PC-9 (cell line): ENCODE measurements around the gene GPR35. TPM values are rescaled to one million over a fixed set of nuclear protein-coding genes. Genes with fewer than 3 reads are reported as not detected.

Source experiments
- BruUV-seq: library from RNA; stranded (reverse); fragments of 400-500 nt; replicated peaks from 2 replicates; lab custom pipeline; 2021; lab: Mats Ljungman, UMichigan
- CTCF ChIA-PET: fragments of 300-600 bp; sonication (Branson Sonifier 250); formaldehyde crosslinking; loops from one replicate; lab custom pipeline; 2022; ENCODE audit warnings: antibody characterized with exemption; lab: Charles Lee
- POLR2A ChIA-PET: fragments of 300-600 bp; sonication (Branson Sonifier 250); formaldehyde crosslinking; loops from one replicate; lab custom pipeline; 2022; ENCODE audit warnings: antibody characterized with exemption; ENCODE audit not compliant: unreplicated experiment; lab: Charles Lee
- DNase-seq, 2 experiments: peaks; one replicate each; pipeline versions ENCODE4 v3.0.0 to v3.0.0-alpha.2; 2015 to 2022; ENCODE audit warnings: mixed read lengths in 1 of 2
- H2AFZ ChIP-seq: fragments of 200-600 bp; sonication (generic); 2 replicates; pipeline ENCODE4 v1.8.1; 2017; ENCODE audit warnings: antibody characterized with exemption
- H3F3A ChIP-seq: fragments of 200-600 bp; sonication (generic); 2 replicates; pipeline ENCODE4 v1.8.1; 2017; ENCODE audit warnings: antibody characterized with exemption, mild to moderate bottlenecking, low read depth; ENCODE audit not compliant: insufficient read depth
- H3K27ac ChIP-seq: fragments of 200-600 bp; sonication (generic); 2 replicates; pipeline ENCODE4 v1.6.1; 2016; ENCODE audit warnings: mixed run types
- H3K27me3 ChIP-seq: fragments of 200-600 bp; sonication (generic); 2 replicates; pipeline ENCODE4 v1.6.1; 2016; ENCODE audit warnings: low read depth, mixed run types; ENCODE audit not compliant: insufficient read depth
- H3K36me3 ChIP-seq: fragments of 200-600 bp; sonication (generic); 2 replicates; pipeline ENCODE4 v1.6.1; 2016; ENCODE audit warnings: low read depth, mixed run types
- H3K4me1 ChIP-seq: fragments of 200-600 bp; sonication (generic); replicated peaks from 2 replicates; pipeline ENCODE4 v1.6.1; 2016; ENCODE audit warnings: mixed run types; ENCODE audit not compliant: insufficient read depth
- H3K4me2 ChIP-seq: fragments of 200-600 bp; sonication (generic); 2 replicates; pipeline ENCODE4 v1.6.1; 2017; ENCODE audit warnings: mixed run types
- H3K4me3 ChIP-seq: fragments of 200-600 bp; sonication (generic); 2 replicates; pipeline ENCODE4 v1.6.1; 2016; ENCODE audit warnings: mixed run types
- H3K79me2 ChIP-seq: fragments of 200-600 bp; sonication (generic); 2 replicates; pipeline ENCODE4 v1.6.1; 2017; ENCODE audit warnings: low read depth, mixed run types
- H3K9me2 ChIP-seq: fragments of 200-600 bp; sonication (generic); 2 replicates; pipeline ENCODE4 v1.8.1; 2017; ENCODE audit warnings: mild to moderate bottlenecking; ENCODE audit not compliant: insufficient read depth
- H3K9me3 ChIP-seq: fragments of 200-600 bp; sonication (generic); 2 replicates; pipeline ENCODE4 v1.8.1; 2016; ENCODE audit warnings: low read depth; ENCODE audit not compliant: insufficient read depth
- H4K20me1 ChIP-seq: fragments of 200-600 bp; sonication (generic); 2 replicates; pipeline ENCODE4 v1.8.1; 2017; ENCODE audit not compliant: insufficient read depth
- EZH2 ChIP-seq: fragments of 200-600 bp; sonication (generic); IDR thresholded peaks from 2 replicates; pipeline ENCODE4 v1.8.0; 2017; ENCODE audit warnings: antibody characterized with exemption, low read depth
- intact Hi-C: fragments of 100-400 bp; cut with micrococcal nuclease; formaldehyde crosslinking; loops from one replicate; pipeline ENCODE4 v1.10.0; 2022; ENCODE audit not compliant: unreplicated experiment
- total RNA-seq: library from RNA; stranded (reverse); gene quantifications from 2 replicates; pipeline ENCODE4 v1.2.3, GENCODE V29; 2021
- TF ChIP-seq, protein P1 (sequence below): fragments of 200-600 bp; sonication (generic); conservative IDR thresholded peaks from 2 replicates; pipeline ENCODE4 v1.6.1; 2017; ENCODE audit warnings: mixed run types, antibody characterized with exemption, mild to moderate bottlenecking, moderate library complexity

GPR35 gene
- total RNA-seq, 1 experiment from 2014 or later = 1.1 TPM

DNA sequence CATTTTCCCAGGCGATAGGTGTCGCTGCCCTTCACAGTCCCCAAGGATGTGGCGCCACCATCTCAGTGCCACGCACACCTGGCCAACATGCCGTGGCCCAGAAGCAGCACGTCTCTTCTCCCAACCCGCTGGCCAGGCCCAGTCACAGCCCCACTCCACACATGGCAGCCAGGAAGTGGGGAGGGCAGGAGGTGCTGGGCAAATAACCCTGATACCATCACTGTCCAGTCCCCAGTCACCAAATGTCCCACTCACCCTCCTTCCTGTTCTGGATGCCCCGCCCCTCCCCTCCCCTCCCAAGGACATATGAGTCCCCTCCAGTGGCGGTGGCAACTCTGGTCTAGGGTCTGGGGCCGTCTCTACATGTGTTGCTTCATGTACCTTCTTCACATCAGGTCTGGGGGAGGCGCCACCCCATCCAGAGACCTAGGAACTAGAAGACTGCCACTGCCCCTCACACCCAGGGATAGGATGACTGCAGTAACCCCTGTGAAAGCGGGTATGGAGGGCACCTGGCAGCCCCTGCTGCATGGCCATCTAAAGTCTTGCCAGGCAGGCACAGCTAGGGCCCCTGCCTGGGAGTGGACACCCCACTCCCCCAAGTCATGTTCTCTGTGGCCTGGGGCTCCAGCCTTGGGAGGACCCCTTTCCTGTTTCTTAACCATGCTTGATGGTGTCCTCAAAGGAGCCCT is 46.1 kb upstream of the GPR35 start:
- Histone ChIP-seq H3K27ac (peak overlapping the region; percentile 98), H3K4me3 (peak overlapping the region; percentile 46; the same call in 1 of the 2 replicates), H3K4me2 (peak overlapping the region; percentile 83), H3K4me1 (peaks cover 52% of the 10 kb centered on the region), H3K36me3 (peaks cover 9% of the 10 kb centered on the region), H2AFZ (no peak overlapping the region), H3K27me3 (no peaks in the 10 kb centered on the region), H3K79me2 (peaks cover 74% of the 10 kb centered on the region), H4K20me1 (peaks cover 63% of the 10 kb centered on the region), H3K9me2 (no peaks in the 10 kb centered on the region), H3F3A (peaks cover 51% of the 10 kb centered on the region), H3K9me3 (no peaks in the 10 kb centered on the region)
- CTCF ChIA-PET = interaction anchor here (0.6 to 2.0 kb wide), 5 partner anchors 11 to 122 kb away, joined by 3 to 34 read pairs (median 4); no protein-coding TSS in a partner anchor
- intact Hi-C loops = loop anchor here (1.0 kb wide), 2 partner anchors 13 to 18 kb away; no protein-coding TSS in a partner anchor
- BruUV-seq = no TSS peak
- POLR2A ChIA-PET = interaction anchor here (0.7 to 1.4 kb wide), 3 partner anchors 13 to 18 kb away, joined by 7 to 24 read pairs (median 8); no protein-coding TSS in a partner anchor
- DNase-seq = no peak
- TF ChIP-seq, protein P1, sequence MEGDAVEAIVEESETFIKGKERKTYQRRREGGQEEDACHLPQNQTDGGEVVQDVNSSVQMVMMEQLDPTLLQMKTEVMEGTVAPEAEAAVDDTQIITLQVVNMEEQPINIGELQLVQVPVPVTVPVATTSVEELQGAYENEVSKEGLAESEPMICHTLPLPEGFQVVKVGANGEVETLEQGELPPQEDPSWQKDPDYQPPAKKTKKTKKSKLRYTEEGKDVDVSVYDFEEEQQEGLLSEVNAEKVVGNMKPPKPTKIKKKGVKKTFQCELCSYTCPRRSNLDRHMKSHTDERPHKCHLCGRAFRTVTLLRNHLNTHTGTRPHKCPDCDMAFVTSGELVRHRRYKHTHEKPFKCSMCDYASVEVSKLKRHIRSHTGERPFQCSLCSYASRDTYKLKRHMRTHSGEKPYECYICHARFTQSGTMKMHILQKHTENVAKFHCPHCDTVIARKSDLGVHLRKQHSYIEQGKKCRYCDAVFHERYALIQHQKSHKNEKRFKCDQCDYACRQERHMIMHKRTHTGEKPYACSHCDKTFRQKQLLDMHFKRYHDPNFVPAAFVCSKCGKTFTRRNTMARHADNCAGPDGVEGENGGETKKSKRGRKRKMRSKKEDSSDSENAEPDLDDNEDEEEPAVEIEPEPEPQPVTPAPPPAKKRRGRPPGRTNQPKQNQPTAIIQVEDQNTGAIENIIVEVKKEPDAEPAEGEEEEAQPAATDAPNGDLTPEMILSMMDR = no peak
- TF ChIP-seq EZH2 = no peak

DNA sequence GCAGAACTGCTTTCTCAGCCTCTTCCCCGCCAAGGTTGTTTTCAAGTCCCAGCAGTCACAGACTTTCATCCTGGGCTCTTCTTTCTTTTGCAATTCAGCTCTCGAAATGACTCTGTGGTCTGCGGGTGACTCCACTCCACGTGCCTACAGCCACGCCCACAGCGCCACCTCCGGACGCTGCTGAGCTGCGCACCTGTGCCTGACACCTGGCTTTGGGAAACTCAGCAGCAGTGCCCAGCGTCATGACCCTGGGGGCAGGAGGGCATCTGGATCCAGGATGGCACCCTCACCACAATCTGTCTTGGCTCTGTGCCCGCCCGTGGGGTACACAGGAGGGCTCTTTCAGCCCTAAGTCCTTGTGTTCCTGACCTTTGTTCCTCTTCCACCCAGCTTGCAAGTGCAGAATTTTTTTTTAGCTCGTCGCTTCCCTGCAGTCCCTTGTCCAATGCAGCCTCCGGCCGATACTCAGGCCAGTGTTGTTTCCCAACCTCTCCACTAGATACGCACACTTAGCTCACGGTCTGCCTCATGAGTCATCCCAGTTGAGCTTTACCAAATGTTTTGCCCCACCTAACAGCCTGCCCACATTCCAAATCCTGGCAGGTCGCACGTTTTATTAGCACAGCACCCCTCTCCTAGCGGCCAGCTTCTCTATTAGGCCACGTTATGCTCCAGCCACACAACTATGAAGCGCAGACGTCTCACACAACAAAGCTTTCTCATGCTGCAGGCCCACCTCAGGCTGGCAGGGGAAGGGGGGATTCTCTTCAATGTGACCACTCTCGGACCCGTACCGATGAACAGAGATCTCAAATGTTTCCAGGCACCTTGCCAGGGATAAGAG is 45.3 kb upstream of the GPR35 start:
- CTCF ChIA-PET = interaction anchor here (0.5 to 2.0 kb wide), 9 partner anchors 8 to 346 kb away, joined by 3 to 34 read pairs (median 4); no protein-coding TSS in a partner anchor
- Histone ChIP-seq H3K27ac (peak overlapping the region; percentile 98), H3K4me3 (peak overlapping the region; percentile 46; the same call in 1 of the 2 replicates), H4K20me1 (peaks cover 59% of the 10 kb centered on the region), H3K4me2 (peak overlapping the region; percentile 83), H3K27me3 (no peaks in the 10 kb centered on the region), H3F3A (peaks cover 54% of the 10 kb centered on the region), H3K9me3 (no peaks in the 10 kb centered on the region), H3K4me1 (peaks cover 60% of the 10 kb centered on the region), H3K9me2 (no peaks in the 10 kb centered on the region), H3K36me3 (peaks cover 9% of the 10 kb centered on the region), H2AFZ (no peak overlapping the region), H3K79me2 (peaks cover 82% of the 10 kb centered on the region)
- no TSS peak for BruUV-seq
- POLR2A ChIA-PET = interaction anchor here (0.5 to 1.4 kb wide), 9 partner anchors 14 to 1355 kb away, joined by 3 to 24 read pairs (median 4); no protein-coding TSS in a partner anchor
- DNase-seq = peak; percentile 97 to 99
- TF ChIP-seq, protein P1 = peak; percentile 97
- TF ChIP-seq EZH2 = no peak
- intact Hi-C loops = loop anchor here (1.0 kb wide), 2 partner anchors 14 to 19 kb away; no protein-coding TSS in a partner anchor

DNA sequence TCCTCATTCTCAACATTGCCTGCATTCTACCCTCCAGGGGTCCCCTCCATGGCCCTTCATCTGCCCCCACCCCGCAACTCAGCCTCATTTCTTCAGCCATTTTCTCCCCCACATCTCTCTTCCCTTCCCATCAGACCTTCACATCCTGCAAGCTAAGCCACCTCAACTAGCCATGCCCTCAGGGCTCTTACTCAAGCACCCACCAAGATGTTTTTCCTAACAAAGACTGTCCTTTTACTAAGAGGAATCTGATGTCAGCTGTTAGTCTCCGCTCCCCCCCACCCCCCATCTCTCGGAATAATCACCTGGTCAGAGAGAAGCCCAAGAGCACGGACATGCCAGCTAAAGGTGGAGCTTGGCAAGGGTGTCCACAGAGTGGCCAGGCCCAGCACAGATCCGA is 43.5 kb upstream of the GPR35 start:
- H3F3A ChIP-seq = peaks cover 54% of the 10 kb centered on the region
- no peak overlapping the region for H3K27ac ChIP-seq
- H4K20me1 ChIP-seq = peaks cover 43% of the 10 kb centered on the region
- TF ChIP-seq EZH2 = no peak
- TF ChIP-seq, protein P1 = no peak
- no peaks in the 10 kb centered on the region for H3K9me2 ChIP-seq
- H3K4me2 ChIP-seq = 0 out of 2 replicates have a peak overlapping the region, but pooled peaks have one; percentile 1
- peaks cover under 1% of the 10 kb centered on the region; the same call in 1 of the 2 replicates for H3K36me3 ChIP-seq
- peaks cover 65% of the 10 kb centered on the region for H3K4me1 ChIP-seq
- BruUV-seq = no TSS peak
- ChIA-PET POLR2A (interaction anchor here (0.5 kb wide), 1 partner anchor 127 kb away, joined by 4 read pairs; no protein-coding TSS in a partner anchor), CTCF (no interaction called here)
- H3K27me3 ChIP-seq = no peaks in the 10 kb centered on the region
- H3K4me3 ChIP-seq = no peak overlapping the region
- no peaks in the 10 kb centered on the region for H3K9me3 ChIP-seq
- DNase-seq = no peak
- intact Hi-C loops = no loop called here
- peaks cover 82% of the 10 kb centered on the region for H3K79me2 ChIP-seq
- no peak overlapping the region for H2AFZ ChIP-seq
